Activated T-cell treated with anti-CD3 and anti-CD28 coated beads for 1 hour (primary cell): ENCODE data around the gene MDH1.
"Not testable (repeated sequence)": the region's sequence is repeated elsewhere in the genome, so short reads cannot be mapped to it uniquely, and the experiment has no call there.

Experiments
- DNase-seq: peaks from one replicate; pipeline ENCODE4 v3.0.0-alpha.2; 2020; ENCODE audit warnings: low read depth

MDH1 gene

GRCh38 chr2:63588385-63589147 is at the start of gene MDH1, which contains the start of gene WDPCP:
Gene MDH1, plus strand, starts transcription at chr2:63588963. Its CDS starts 81 bp downstream, at chr2:63589044.
Gene WDPCP, minus strand, starts transcription at chr2:63588477. Its CDS starts 206 bp downstream, at chr2:63588271.
- peak; percentile 83 for DNase-seq

GRCh38 chr2:63539416-63540162 is 49.2 kb upstream of the MDH1 start:
- DNase-seq = no peak

GRCh38 chr2:63544017-63544627 is 44.6 kb upstream of the MDH1 start:
- no peak for DNase-seq

GRCh38 chr2:63545023-63545422 is 43.7 kb upstream of the MDH1 start:
- DNase-seq = no peak

DNA sequence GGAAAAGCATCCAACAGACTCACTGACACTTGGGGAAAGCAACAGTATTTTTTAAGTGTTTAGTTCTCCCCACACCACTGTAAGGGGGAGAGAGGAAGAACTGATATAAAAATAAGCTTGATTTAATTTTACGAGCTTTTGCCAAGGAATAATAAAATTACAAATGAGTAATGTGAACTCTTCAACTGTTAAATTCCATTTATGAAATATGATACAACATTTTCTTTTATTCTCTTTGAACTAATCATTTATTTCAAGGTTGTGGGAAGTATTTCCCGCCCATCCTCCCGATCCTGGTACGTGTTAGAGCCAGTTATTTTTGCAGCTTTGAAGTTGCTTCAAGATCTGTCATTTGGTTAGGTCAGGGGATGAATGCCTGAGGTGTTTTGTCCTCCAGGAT is 35.7 kb upstream of the MDH1 start:
- no peak for DNase-seq

- DNase-seq = no peak
Observed at GRCh38 chr2:63555299-63555698, 33.5 kb upstream of the MDH1 start.

DNA sequence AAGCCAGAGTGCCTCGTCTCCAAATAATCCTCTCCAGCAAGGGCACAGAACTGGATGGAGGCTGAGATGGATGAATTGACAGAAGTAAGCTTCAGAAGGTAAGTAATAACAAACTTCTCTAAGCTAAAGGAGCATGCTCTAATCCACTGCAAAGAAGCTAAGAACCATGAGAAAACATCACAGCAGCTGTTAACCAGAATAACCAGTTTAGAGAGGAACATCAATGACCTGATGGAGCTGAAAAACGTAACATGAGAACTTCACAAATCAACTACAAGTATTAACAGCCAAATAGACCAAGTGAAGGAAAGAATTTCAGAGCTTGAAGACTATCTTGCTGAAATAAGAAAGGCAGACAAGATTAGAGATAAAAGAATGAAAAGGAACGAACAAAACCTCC is 32.8 kb upstream of the MDH1 start:
- DNase-seq = no peak

GRCh38 chr2:63557819-63558218 is 30.9 kb upstream of the MDH1 start:
- not testable (repeated sequence) for DNase-seq

DNA sequence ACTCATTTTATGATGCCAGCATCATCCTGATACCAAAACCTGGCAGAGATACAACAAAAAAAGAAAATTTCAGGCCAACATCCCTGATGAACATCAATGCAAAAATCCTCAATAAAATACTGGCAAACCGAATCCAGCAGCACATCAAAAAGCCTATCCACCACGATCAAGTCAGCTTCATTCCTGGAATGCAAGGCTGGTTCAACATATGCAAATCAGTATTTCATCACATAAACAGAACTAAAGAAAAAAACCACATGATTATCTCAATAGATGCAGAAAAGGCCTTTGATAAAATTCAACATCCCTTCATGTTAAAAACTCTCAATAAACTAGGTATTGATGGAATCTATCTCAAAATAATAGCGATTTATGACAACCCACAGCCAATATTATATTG is 29.8 kb upstream of the MDH1 start:
- not testable (repeated sequence) for DNase-seq

- no peak for DNase-seq
Observed at GRCh38 chr2:63562751-63563150, 26.0 kb upstream of the MDH1 start.

GRCh38 chr2:63569740-63570139 is 19.0 kb upstream of the MDH1 start:
- no peak for DNase-seq

DNA sequence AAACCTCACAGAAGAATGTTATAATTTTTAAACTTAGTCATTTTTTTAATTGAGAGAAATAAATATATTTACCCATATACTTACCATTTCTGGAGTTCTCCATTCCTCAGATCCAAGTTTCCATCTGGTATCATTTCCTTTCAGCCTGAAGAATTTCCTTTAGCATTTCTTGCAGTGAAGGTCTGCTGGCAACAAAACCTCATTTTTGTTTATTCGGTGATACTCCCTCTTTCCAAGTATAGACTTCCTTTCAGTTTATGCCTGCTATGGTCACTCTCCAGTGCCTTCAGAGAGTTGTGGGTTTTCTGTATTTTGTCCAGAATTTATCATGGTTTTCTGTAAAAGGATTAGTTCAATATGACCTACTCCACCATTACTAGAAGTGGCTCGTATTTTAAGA is 17.5 kb upstream of the MDH1 start:
- DNase-seq = no peak

GRCh38 chr2:63572001-63572400 is 16.8 kb upstream of the MDH1 start:
- no peak for DNase-seq

- not testable (repeated sequence) for DNase-seq
Observed at GRCh38 chr2:63573026-63573425, 15.7 kb upstream of the MDH1 start.

DNA sequence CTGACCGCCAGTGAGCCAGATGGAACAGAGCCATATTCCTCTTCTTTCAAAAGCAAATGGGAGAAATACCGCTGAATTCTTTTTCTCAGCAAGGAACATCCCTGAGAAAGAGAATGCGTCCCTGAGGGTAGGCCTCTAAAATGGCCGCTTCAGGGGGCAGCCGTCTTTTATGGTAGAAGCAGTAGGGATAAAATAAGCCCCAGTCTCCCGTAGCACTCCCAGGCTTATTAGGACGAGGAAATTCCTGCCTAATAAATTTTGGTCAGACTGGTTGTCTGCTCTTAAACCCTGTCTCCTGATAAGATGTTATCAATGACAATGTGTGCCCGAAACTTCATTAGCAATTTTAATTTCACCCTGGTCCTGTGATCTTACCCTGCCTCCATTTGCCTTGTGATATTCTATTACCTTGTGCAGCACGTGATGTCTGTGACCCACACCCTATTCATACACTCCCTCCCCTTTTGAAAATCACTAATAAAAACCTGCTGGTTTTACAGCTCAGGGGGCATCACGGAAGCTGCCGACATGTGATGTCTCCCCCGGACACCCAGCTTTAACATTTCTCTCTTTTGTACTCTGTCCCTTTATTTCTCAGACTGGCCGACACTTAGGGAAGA is 14.9 kb upstream of the MDH1 start:
- not testable (repeated sequence) for DNase-seq

DNA sequence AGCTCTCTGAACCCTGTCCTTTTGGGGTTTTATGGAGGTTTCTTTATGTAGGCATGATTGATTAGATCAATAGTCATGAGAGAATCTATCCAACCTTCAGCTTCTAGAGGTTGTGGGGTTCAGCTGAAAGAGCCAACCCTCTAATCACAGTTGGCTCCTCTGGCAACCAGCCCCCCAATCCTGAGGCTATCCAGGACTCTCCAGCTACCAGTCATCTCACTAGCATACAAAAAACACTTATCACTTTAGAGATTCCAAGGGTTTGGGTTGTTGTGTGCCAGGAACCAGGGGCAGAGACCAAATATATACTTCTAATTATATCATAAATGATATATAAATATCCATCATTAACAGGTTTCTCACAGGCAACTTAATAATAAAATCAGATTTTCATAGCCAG is 12.2 kb upstream of the MDH1 start:
- no peak for DNase-seq

GRCh38 chr2:63578767-63579166 is 10.0 kb upstream of the MDH1 start:
- DNase-seq = no peak

DNA sequence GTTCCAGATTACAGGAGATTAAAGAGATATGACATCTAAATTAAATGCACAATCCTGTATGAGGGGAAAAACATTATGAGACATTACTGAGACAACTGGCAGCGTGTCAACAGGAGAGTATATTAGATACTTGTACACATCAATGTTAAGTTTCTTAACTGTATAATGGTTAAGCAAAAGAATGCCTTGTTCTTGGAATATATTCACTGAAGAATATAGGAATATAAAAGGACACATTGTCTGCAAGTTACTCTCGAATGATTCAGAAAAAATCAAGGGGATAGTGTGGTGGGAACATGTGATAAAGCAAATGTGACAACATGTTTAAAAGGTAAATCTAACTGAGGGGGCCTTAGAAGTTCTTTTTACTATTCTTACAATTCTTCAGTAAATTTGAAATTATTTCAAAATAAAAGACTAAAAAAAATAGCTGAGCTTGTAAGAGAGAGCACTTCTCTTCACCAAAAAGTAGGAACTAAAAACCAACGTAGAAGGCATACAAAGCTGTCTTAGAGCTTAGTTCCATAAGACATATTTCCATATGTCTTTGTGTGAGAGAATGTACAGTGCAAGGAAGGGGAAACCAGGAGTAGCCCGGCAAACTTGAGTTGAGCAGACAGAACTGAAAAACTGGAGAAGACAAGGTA is 8.0 kb upstream of the MDH1 start:
- no peak for DNase-seq

GRCh38 chr2:63581298-63581961 is 7.3 kb upstream of the MDH1 start:
- no peak for DNase-seq

DNA sequence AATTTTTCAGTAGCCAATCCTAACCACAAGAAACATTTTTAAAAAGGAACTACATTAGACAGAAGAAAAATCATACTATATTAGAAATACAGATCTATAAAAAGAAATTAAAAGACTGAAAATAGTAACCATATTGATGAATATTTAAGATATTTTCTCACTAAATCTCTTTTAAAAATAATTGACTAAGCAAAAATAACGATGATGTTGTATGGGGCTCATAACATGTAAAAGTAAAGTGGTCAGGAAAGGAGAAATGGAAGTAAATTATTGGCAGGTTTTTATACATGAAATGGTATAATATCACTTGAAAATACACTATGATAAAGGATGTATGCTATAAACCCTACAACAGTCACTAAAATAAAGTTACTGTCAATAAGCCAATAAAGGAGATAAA is 5.9 kb upstream of the MDH1 start:
- DNase-seq = no peak

DNA sequence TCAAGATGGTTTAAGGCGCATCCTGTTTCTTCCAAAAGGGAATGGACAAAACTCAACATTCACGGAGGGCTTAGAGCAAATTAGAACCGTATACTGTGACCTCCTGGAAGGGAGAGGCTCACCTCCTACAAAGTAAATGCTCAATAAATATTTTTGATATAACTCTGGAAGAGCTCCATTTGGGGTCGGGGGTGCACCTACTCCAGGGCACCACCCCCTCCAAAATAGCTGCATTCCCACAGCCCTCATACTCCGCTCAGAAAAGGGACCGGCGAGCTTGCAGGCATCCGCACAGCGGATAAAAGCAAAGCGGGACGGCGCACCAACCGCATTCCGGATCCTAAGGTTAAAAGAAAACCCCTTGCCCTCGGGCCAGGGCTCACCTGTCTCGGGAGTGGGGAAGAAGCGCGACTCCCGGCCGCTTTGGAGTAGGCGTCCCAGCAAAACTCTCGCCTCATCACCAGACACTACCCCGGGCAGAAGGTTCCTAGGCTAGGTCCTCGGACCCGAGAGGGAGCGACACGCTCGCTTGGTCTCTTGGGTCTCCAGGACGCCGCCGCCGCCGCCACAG is 864 bp upstream of the MDH1 start:
- no peak for DNase-seq
